Gastrocnemius medialis (tissue), 4 donors: Measurements from ENCODE around the gene RIMS4. TPM values are rescaled to one million over a fixed set of nuclear protein-coding genes. Genes with fewer than 3 reads are reported as not detected.

Experiments
- ATAC-seq, 2 donors: fragments of 150-250 bp; one replicate each; pipeline ENCODE4 v1.9.1; 2016
- DNase-seq, 2 donors: peaks; one replicate each; pipeline ENCODE4 v3.0.0-alpha.2; 2019
- H3K27ac ChIP-seq, 4 donors: fragments of 200-600 bp; sonication (generic); 1 replicate in 1 of 4; 2 replicates in 3 of 4; pipeline ENCODE4 v1.5.1; 2016 to 2018; ENCODE audit warnings: mild to moderate bottlenecking in 2 of 4, moderate library complexity in 1 of 4
- H3K27me3 ChIP-seq, 3 donors: fragments of 200-600 bp; sonication (generic) in 2 of 3; 1 replicate in 1 of 3; 2 replicates in 2 of 3; pipeline versions ENCODE4 v1.5.1 to v1.6.0; 2016 to 2019; ENCODE audit warnings: mild to moderate bottlenecking in 1 of 3, moderate library complexity in 1 of 3
- H3K36me3 ChIP-seq, 2 donors: fragments of 200-600 bp; sonication (generic) in 1 of 2; one replicate each; pipeline ENCODE4 v1.5.1; 2017 to 2018
- H3K4me1 ChIP-seq, 2 donors: fragments of 200-600 bp; sonication (generic) in 1 of 2; one replicate each; pipeline ENCODE4 v1.5.1; 2016 to 2017; ENCODE audit warnings: mild to moderate bottlenecking in 2 of 2
- H3K4me3 ChIP-seq, 4 donors: fragments of 200-600 bp; sonication (generic) in 3 of 4; 1 replicate in 1 of 4; 2 replicates in 3 of 4; pipeline ENCODE4 v1.5.1; 2016 to 2019; ENCODE audit warnings: mild to moderate bottlenecking in 2 of 4
- H3K9me3 ChIP-seq, 3 donors: fragments of 200-600 bp; sonication (generic) in 2 of 3; 1 replicate in 1 of 3; 2 replicates in 2 of 3; pipeline ENCODE4 v1.5.1; 2016 to 2019
- POLR2A ChIP-seq, 2 donors: fragments of 450-650 bp; IDR thresholded peaks; one replicate each; pipeline ENCODE4 v1.6.1; 2017; ENCODE audit warnings: antibody characterized with exemption in 2 of 2, mild to moderate bottlenecking in 2 of 2, moderate library complexity in 2 of 2
- in situ Hi-C, 4 donors: fragments of 200-750 bp; cut with MboI; loops; one replicate each; pipeline versions ENCODE4 v1.15.0 to v1.8.0; 2017; ENCODE audit warnings: low sequenced_read_pairs in 4 of 4
- intact Hi-C: fragments of 100-400 bp; cut with DNase I; formaldehyde crosslinking; loops from one replicate; pipeline ENCODE4 v1.15.1; 2023; ENCODE audit warnings: low total_unique reads
- total RNA-seq, 4 donors: library from RNA; depleted of rRNA; stranded (reverse); fragments of >200 nt; gene quantifications; one replicate each; pipeline versions ENCODE4 v1.1.0 to v1.2.3, GENCODE V29; 2016
- TF ChIP-seq, protein P1 (sequence below), 5 experiments: fragments of 450-650 bp in 3 of 5; fragments of 200-600 bp in 2 of 5; sonication (generic) in 2 of 5; IDR thresholded peaks in 4 of 5; conservative IDR thresholded peaks in 1 of 5; 1 replicate in 4 of 5; 2 replicates in 1 of 5; pipeline ENCODE4 v1.5.1; 2016 to 2019; ENCODE audit warnings: antibody characterized with exemption in 5 of 5, mild to moderate bottlenecking in 3 of 5, moderate library complexity in 3 of 5

RIMS4 gene
- total RNA-seq, 4 donors from 2014 or later = 0.13 to 0.41 TPM; not detected in 2

DNA sequence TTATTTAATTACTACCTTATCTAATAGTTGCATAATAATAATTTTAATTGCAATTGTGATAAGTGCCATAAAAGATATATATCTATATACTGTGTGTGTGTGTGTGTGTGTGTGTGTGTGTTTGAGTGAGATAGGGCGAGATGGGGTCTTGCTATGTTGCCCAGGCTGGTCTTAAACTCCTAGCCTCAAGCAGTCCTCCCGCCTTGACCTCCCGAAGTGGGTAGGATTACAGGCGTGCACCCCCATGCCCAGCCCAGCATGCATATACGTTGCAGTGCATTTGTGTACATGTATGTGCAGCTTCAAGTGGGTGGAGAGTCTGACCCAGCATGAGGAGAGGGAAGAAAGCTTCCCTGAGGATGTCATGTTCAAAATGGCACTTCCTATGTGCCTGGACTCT, 4.6 kb upstream of the RIMS4 start:
- Histone ChIP-seq H3K9me3 (peaks cover 0 to 16% (median 8%) of the 10 kb centered on the region in 3 donors), H3K4me3 (no peak overlapping the region), H3K36me3 (no peaks in the 10 kb centered on the region), H3K4me1 (peaks cover 0 to under 1% of the 10 kb centered on the region in 2 donors), H3K27ac (no peak overlapping the region), H3K27me3 (peaks cover 8 to 15% (median 11%) of the 10 kb centered on the region in 3 donors)
- in situ Hi-C loops = no loop called here
- TF ChIP-seq, protein P1, sequence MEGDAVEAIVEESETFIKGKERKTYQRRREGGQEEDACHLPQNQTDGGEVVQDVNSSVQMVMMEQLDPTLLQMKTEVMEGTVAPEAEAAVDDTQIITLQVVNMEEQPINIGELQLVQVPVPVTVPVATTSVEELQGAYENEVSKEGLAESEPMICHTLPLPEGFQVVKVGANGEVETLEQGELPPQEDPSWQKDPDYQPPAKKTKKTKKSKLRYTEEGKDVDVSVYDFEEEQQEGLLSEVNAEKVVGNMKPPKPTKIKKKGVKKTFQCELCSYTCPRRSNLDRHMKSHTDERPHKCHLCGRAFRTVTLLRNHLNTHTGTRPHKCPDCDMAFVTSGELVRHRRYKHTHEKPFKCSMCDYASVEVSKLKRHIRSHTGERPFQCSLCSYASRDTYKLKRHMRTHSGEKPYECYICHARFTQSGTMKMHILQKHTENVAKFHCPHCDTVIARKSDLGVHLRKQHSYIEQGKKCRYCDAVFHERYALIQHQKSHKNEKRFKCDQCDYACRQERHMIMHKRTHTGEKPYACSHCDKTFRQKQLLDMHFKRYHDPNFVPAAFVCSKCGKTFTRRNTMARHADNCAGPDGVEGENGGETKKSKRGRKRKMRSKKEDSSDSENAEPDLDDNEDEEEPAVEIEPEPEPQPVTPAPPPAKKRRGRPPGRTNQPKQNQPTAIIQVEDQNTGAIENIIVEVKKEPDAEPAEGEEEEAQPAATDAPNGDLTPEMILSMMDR (IDR thresholded peaks at IDR 0.05 in 4 of 5, conservative IDR thresholded peaks at IDR 0.05 in 1 of 5) = no peak
- no peak for TF ChIP-seq POLR2A (IDR thresholded peaks at IDR 0.05)
- DNase-seq = no peak
- no peak for ATAC-seq
- intact Hi-C loops = no loop called here

GRCh38 chr20:44811150-44811685, 872 bp upstream of the RIMS4 start:
- no peaks in the 10 kb centered on the region for H3K36me3 ChIP-seq

GRCh38 chr20:44810061-44810390, 320 bp downstream of the RIMS4 start:
- DNase-seq (no peak), ATAC-seq (no peak)
- peaks cover 0 to 16% (median 8%) of the 10 kb centered on the region in 3 donors for H3K9me3 ChIP-seq
- in situ Hi-C loops (no loop called here), intact Hi-C loops (loop anchor here (1.0 kb wide), 1 partner anchor 125 kb away; no protein-coding TSS in a partner anchor)
- TF ChIP-seq, protein P1 (IDR thresholded peaks at IDR 0.05 in 4 of 5, conservative IDR thresholded peaks at IDR 0.05 in 1 of 5) = no peak
- TF ChIP-seq POLR2A (IDR thresholded peaks at IDR 0.05) = no peak
- peaks cover 11 to 28% (median 15%) of the 10 kb centered on the region in 3 donors for H3K27me3 ChIP-seq
- H3K36me3 ChIP-seq = no peaks in the 10 kb centered on the region
- no peak overlapping the region for H3K27ac ChIP-seq
- peak overlapping the region in 3 of 4 donors; percentile 24 to 48 (median 34) for H3K4me3 ChIP-seq
- peaks cover 4 to 26% of the 10 kb centered on the region in 2 donors for H3K4me1 ChIP-seq

More at GRCh38 chr20:44811150-44811685, 872 bp upstream of the RIMS4 start:
- Histone ChIP-seq H3K9me3 (peaks cover 0 to 16% (median 8%) of the 10 kb centered on the region in 3 donors), H3K27me3 (peaks cover 11 to 28% (median 15%) of the 10 kb centered on the region in 3 donors), H3K27ac (no peak overlapping the region), H3K4me1 (peaks cover 0 to 17% of the 10 kb centered on the region in 2 donors), H3K4me3 (peak overlapping the region in 1 of 4 donors; percentile 24)
- intact Hi-C loops (loop anchor here (1.0 kb wide), 1 partner anchor 64 kb away; no protein-coding TSS in a partner anchor), in situ Hi-C loops (no loop called here)
- ATAC-seq (no peak), DNase-seq (no peak)
- TF ChIP-seq POLR2A (IDR thresholded peaks at IDR 0.05) = no peak
- TF ChIP-seq, protein P1 (IDR thresholded peaks at IDR 0.05 in 4 of 5, conservative IDR thresholded peaks at IDR 0.05 in 1 of 5) = no peak

DNA sequence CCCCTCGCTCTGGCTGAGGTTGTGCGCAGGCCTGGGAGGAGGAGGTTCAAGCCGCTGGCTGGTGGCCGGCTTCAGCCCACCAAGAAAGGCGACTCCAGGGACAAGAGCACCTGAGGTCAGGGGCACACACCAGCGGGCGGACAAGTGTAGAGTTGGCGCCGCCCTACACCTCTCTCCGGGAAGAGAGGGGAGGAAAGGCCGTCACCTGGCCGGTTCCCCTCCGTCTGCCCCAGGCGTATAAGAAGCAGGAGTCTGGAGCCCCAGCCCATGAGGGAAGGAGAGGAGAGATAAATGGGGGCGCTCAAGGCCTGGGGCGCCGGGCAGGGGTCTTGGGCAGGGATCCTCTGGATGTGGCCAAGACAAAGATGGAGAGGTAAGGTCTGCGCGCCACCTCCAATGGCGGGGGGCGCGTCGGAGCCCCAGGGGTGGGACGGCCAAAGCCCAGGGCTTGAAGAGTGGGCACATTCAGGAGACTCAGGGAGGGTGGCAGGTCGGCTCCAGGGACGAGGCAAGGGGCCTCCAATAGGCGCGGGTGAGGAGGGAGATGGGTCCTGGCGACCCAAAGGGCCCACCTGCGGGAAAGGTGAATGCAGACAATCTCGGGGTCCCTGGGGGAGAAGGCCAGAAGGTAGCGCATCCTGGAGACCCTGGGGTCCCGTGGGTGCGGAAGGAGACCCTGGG, 826 bp downstream of the RIMS4 start:
- H3K27ac ChIP-seq = no peak overlapping the region
- TF ChIP-seq, protein P1 (IDR thresholded peaks at IDR 0.05 in 4 of 5, conservative IDR thresholded peaks at IDR 0.05 in 1 of 5) = no peak
- no peak for TF ChIP-seq POLR2A (IDR thresholded peaks at IDR 0.05)
- H3K9me3 ChIP-seq = peaks cover 0 to 16% (median 8%) of the 10 kb centered on the region in 3 donors
- peak overlapping the region in 3 of 4 donors; percentile 24 to 48 (median 34) for H3K4me3 ChIP-seq
- ATAC-seq (no peak), DNase-seq (no peak)
- H3K36me3 ChIP-seq = no peaks in the 10 kb centered on the region
- peaks cover 11 to 28% (median 15%) of the 10 kb centered on the region in 3 donors for H3K27me3 ChIP-seq
- in situ Hi-C loops (no loop called here), intact Hi-C loops (loop anchor here (1.0 kb wide), 1 partner anchor 124 kb away; no protein-coding TSS in a partner anchor)
- peaks cover 4 to 26% of the 10 kb centered on the region in 2 donors for H3K4me1 ChIP-seq
